Caki2 (cell line): ENCODE data around the gene PCYOX1L. TPM values are rescaled to one million over a fixed set of nuclear protein-coding genes. Genes with fewer than 3 reads are reported as not detected.
"Not testable (repeated sequence)": the region's sequence is repeated elsewhere in the genome, so short reads cannot be mapped to it uniquely, and the experiment has no call there.

Source experiments
- DNase-seq: peaks from one replicate; pipeline ENCODE4 v3.0.0-alpha.2; 2015; ENCODE audit warnings: low read depth
- in situ Hi-C: cut with HindIII; loops from 2 replicates; pipeline ENCODE4 v1.10.0; 2016; ENCODE audit warnings: low sequenced_read_pairs, low pct_unique_long_range_greater_than_20kb, mixed read lengths
- total RNA-seq: library from RNA; depleted of rRNA; stranded (reverse); fragments of >200 nt; shearing (Covaris generic); gene quantifications from 2 replicates; pipeline ENCODE4 v1.2.3, GENCODE V29; 2014; ENCODE audit warnings: low replicate concordance

PCYOX1L gene
- total RNA-seq, 1 experiment from 2014 or later = 7.3 TPM

- in situ Hi-C loops = no loop called here
Measured at GRCh38 chr5:149379177-149379761, 21.4 kb downstream of the PCYOX1L start, which contains the start of gene IL17B. Gene IL17B (minus strand): TSS chr5:149379292. CDS start chr5:149379225, 67 bp downstream.

GRCh38 chr5:149379818-149380374, 22.1 kb downstream of the PCYOX1L start:
- no peak for DNase-seq

More at GRCh38 chr5:149379177-149379761, 21.4 kb downstream of the PCYOX1L start, which contains the start of gene IL17B:
- DNase-seq = no peak

GRCh38 chr5:149380466-149381121, 22.7 kb downstream of the PCYOX1L start:
- in situ Hi-C loops = no loop called here
- DNase-seq = no peak

More at GRCh38 chr5:149379818-149380374, 22.1 kb downstream of the PCYOX1L start:
- in situ Hi-C loops = no loop called here

- in situ Hi-C loops = no loop called here
- no peak for DNase-seq
Measured at GRCh38 chr5:149381261-149381985, 23.6 kb downstream of the PCYOX1L start.

GRCh38 chr5:149381986-149382338, 24.1 kb downstream of the PCYOX1L start:
- in situ Hi-C loops = no loop called here
- peak; percentile 43 for DNase-seq

GRCh38 chr5:149382517-149383220, 24.8 kb downstream of the PCYOX1L start:
- in situ Hi-C loops = no loop called here

GRCh38 chr5:149383399-149383798, 25.6 kb downstream of the PCYOX1L start:
- in situ Hi-C loops = no loop called here

More at GRCh38 chr5:149382517-149383220, 24.8 kb downstream of the PCYOX1L start:
- DNase-seq = no peak

GRCh38 chr5:149386166-149386565, 28.3 kb downstream of the PCYOX1L start:
- DNase-seq = no peak
- in situ Hi-C loops = no loop called here

More at GRCh38 chr5:149383399-149383798, 25.6 kb downstream of the PCYOX1L start:
- DNase-seq = no peak

- in situ Hi-C loops = no loop called here
- DNase-seq = no peak
Measured at GRCh38 chr5:149387081-149387631, 29.3 kb downstream of the PCYOX1L start.

GRCh38 chr5:149387982-149388381, 30.1 kb downstream of the PCYOX1L start:
- in situ Hi-C loops = no loop called here

GRCh38 chr5:149388498-149389190, 30.8 kb downstream of the PCYOX1L start:
- in situ Hi-C loops = no loop called here
- no peak for DNase-seq

More at GRCh38 chr5:149387982-149388381, 30.1 kb downstream of the PCYOX1L start:
- no peak for DNase-seq

GRCh38 chr5:149389552-149390495, 32.0 kb downstream of the PCYOX1L start:
- DNase-seq = no peak
- in situ Hi-C loops = no loop called here

GRCh38 chr5:149391076-149391475, 33.2 kb downstream of the PCYOX1L start:
- not testable (repeated sequence) for DNase-seq

GRCh38 chr5:149391524-149391923, 33.7 kb downstream of the PCYOX1L start:
- DNase-seq = no peak
- in situ Hi-C loops = no loop called here

More at GRCh38 chr5:149391076-149391475, 33.2 kb downstream of the PCYOX1L start:
- in situ Hi-C loops = not testable (repeated sequence)

GRCh38 chr5:149392718-149393117, 34.9 kb downstream of the PCYOX1L start:
- in situ Hi-C loops = no loop called here
- DNase-seq = peak; percentile 49

- DNase-seq, in situ Hi-C loops: not testable (repeated sequence)
Measured at GRCh38 chr5:149394996-149395395, 37.1 kb downstream of the PCYOX1L start.
